Transverse colon (tissue), 3 donors: ENCODE results near the gene MBNL2.

Source experiments
- CTCF ChIP-seq, 5 experiments: fragments of 200-600 bp in 3 of 5; fragments of 450-650 bp in 2 of 5; sonication (generic) in 3 of 5; IDR thresholded peaks; 1 replicate in 2 of 5; 2 replicates in 3 of 5; pipeline ENCODE4 v1.5.1; 2016 to 2017; ENCODE audit warnings: antibody characterized with exemption in 5 of 5, inconsistent platforms in 3 of 5, mild to moderate bottlenecking in 2 of 5, moderate library complexity in 1 of 5
- POLR2A ChIP-seq: fragments of 450-650 bp; IDR thresholded peaks from one replicate; pipeline ENCODE4 v1.6.1; 2016; ENCODE audit warnings: antibody characterized with exemption, mild to moderate bottlenecking, moderate library complexity

GRCh38 chr13:97344265-97345175, 122.4 kb downstream of the MBNL2 start:
- TF ChIP-seq CTCF (IDR thresholded peaks at IDR 0.05) (peak; percentile 56 to 78 (median 67)), POLR2A (no peak)
